GM10266 (cell line): ENCODE results near the gene PML.
"Not testable (repeated sequence)": the region's sequence is repeated elsewhere in the genome, so short reads cannot be mapped to it uniquely, and the experiment has no call there.

Experiments
- DNase-seq: peaks from one replicate; pipeline ENCODE4 v3.0.0; 2012; ENCODE audit errors: extremely low spot score
- CTCF ChIP-seq: IDR thresholded peaks from 2 replicates; pipeline ENCODE4 v1.5.1; 2012; ENCODE audit warnings: mild to moderate bottlenecking, low read depth; ENCODE audit not compliant: control insufficient read depth, insufficient read depth; ENCODE audit errors: missing control alignments

The PML gene

GRCh38 chr15:73968461-73968860 is 26.1 kb upstream of the PML start:
- TF ChIP-seq CTCF = no peak
- DNase-seq = no peak

DNA sequence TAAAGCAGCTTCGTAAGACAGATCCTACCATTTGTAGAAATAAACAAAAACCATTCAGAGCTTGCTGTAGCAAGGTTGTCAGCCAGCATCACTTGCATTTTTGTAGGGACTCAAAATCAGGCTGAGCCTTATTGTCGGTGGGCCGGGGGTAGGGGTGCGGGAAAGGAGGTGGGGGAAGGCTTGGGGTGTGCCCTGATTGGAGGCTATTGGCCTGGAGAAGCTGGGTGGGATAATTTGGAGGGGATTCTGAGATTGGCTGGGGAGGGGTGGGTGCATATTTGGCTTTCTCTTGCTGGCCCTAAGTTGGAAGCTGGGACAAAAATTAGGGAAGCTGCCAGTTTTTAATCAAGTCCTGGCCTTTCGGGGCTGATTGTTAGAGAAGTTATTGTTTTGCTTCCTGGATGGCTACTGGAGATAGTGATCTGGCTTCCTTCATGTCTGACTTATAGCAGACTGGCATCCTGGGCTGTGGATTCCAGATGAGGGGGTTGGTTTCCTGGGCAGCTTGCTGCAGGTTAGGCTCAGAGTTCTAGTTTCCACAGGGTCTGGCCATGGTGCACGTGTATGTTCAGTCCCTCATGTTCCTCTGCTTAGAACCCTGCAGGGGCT is 25.3 kb upstream of the PML start:
- DNase-seq = no peak
- TF ChIP-seq CTCF = no peak

- peak; percentile 90 for DNase-seq
- peak; percentile 94 for TF ChIP-seq CTCF
These were observed 21.4 kb upstream of the PML start for GRCh38 chr15:73972984-73973682.

GRCh38 chr15:73973683-73974200 is 20.8 kb upstream of the PML start:
- DNase-seq = not testable (repeated sequence)

GRCh38 chr15:73975440-73976125 is 18.9 kb upstream of the PML start:
- DNase-seq = not testable (repeated sequence)

- TF ChIP-seq CTCF = no peak
- DNase-seq = no peak
These were observed 15.6 kb upstream of the PML start for GRCh38 chr15:73978896-73979295.

GRCh38 chr15:73979636-73980035 is 14.9 kb upstream of the PML start:
- DNase-seq = no peak
- TF ChIP-seq CTCF = no peak

GRCh38 chr15:73981761-73982221 is 12.7 kb upstream of the PML start:
- no peak for TF ChIP-seq CTCF
- no peak for DNase-seq
